ENCODE results near the gene PARP14. TPM values are rescaled to one million over a fixed set of nuclear protein-coding genes. Genes with fewer than 3 reads are reported as not detected.
"Not testable (repeated sequence)": the region's sequence is repeated elsewhere in the genome, so short reads cannot be mapped to it uniquely, and the experiment has no call there.

Gene PARP14
- total RNA-seq, 1 donor from 2014 or later: 14.1 TPM

GRCh38 chr3:122727766-122728165 lies 47.1 kb downstream of the PARP14 start:
- TF ChIP-seq CTCF (IDR thresholded peaks at IDR 0.05): no peak
- DNase-seq (ENCODE audit: low spot score): no peak
- no peaks in the 10 kb centered on the region for H3K4me1 Mint-ChIP-seq (ENCODE audit: low read depth)
- no peak overlapping the region for H3K4me3 Mint-ChIP-seq (ENCODE audit: unreplicated experiment)
- peaks cover 7% of the 10 kb centered on the region for H3K9me3 Mint-ChIP-seq (ENCODE audit: low read depth)
- H3K27me3 Mint-ChIP-seq (ENCODE audit: low read depth): no peaks in the 10 kb centered on the region
- no peak overlapping the region for H3K27ac Mint-ChIP-seq (ENCODE audit: unreplicated experiment)
- peaks cover 5% of the 10 kb centered on the region for H3K36me3 Mint-ChIP-seq (ENCODE audit: low read depth)

GRCh38 chr3:122728186-122728585 lies 47.5 kb downstream of the PARP14 start:
- Mint-ChIP-seq H3K4me3 (ENCODE audit: unreplicated experiment) (no peak overlapping the region), H3K36me3 (ENCODE audit: low read depth) (peaks cover 5% of the 10 kb centered on the region), H3K9me3 (ENCODE audit: low read depth) (peaks cover 7% of the 10 kb centered on the region), H3K4me1 (ENCODE audit: low read depth) (no peaks in the 10 kb centered on the region), H3K27ac (ENCODE audit: unreplicated experiment) (no peak overlapping the region), H3K27me3 (ENCODE audit: low read depth) (no peaks in the 10 kb centered on the region)
- TF ChIP-seq CTCF (IDR thresholded peaks at IDR 0.05): no peak
- DNase-seq (ENCODE audit: low spot score): no peak

- no peak for TF ChIP-seq CTCF (IDR thresholded peaks at IDR 0.05)
- Mint-ChIP-seq H3K9me3 (ENCODE audit: low read depth) (peaks cover 9% of the 10 kb centered on the region), H3K27me3 (ENCODE audit: low read depth) (no peaks in the 10 kb centered on the region), H3K36me3 (ENCODE audit: low read depth) (peaks cover 8% of the 10 kb centered on the region), H3K27ac (ENCODE audit: unreplicated experiment) (no peak overlapping the region), H3K4me3 (ENCODE audit: unreplicated experiment) (no peak overlapping the region), H3K4me1 (ENCODE audit: low read depth) (no peaks in the 10 kb centered on the region)
- no peak for DNase-seq (ENCODE audit: low spot score)
These were observed 48.3 kb downstream of the PARP14 start for GRCh38 chr3:122728756-122729514.

GRCh38 chr3:122730240-122730639 lies 49.6 kb downstream of the PARP14 start:
- Mint-ChIP-seq H3K36me3 (ENCODE audit: low read depth) (peaks cover 8% of the 10 kb centered on the region), H3K4me3 (ENCODE audit: unreplicated experiment) (no peak overlapping the region), H3K9me3 (ENCODE audit: low read depth) (peaks cover 12% of the 10 kb centered on the region), H3K4me1 (ENCODE audit: low read depth) (no peaks in the 10 kb centered on the region), H3K27me3 (ENCODE audit: low read depth) (no peaks in the 10 kb centered on the region), H3K27ac (ENCODE audit: unreplicated experiment) (no peak overlapping the region)
- no peak for TF ChIP-seq CTCF (IDR thresholded peaks at IDR 0.05)
- DNase-seq (ENCODE audit: low spot score): no peak

GRCh38 chr3:122732682-122733525 lies 52.3 kb downstream of the PARP14 start:
- peaks cover 12% of the 10 kb centered on the region for H3K9me3 Mint-ChIP-seq (ENCODE audit: low read depth)
- not testable (repeated sequence) for H3K4me1 Mint-ChIP-seq (ENCODE audit: low read depth); H3K27ac Mint-ChIP-seq (ENCODE audit: unreplicated experiment); H3K4me3 Mint-ChIP-seq (ENCODE audit: unreplicated experiment); H3K36me3 Mint-ChIP-seq (ENCODE audit: low read depth); H3K27me3 Mint-ChIP-seq (ENCODE audit: low read depth); DNase-seq (ENCODE audit: low spot score)

Measured in chondrocyte (in vitro differentiated cells).